Duodenal mucosa (tissue), 2 donors: ENCODE results near the gene CCDC154.

Experiments used
- H3K27ac ChIP-seq: one replicate; pipeline ENCODE4 v1.7.0; 2013; ENCODE audit warnings: low read depth, low read length
- H3K27me3 ChIP-seq, 2 donors: one replicate each; pipeline ENCODE4 v1.7.0; 2013; ENCODE audit warnings: low read length in 2 of 2, control low read depth in 1 of 2; ENCODE audit not compliant: insufficient read depth in 2 of 2, control insufficient read depth in 1 of 2
- H3K36me3 ChIP-seq, 2 donors: one replicate each; pipeline ENCODE4 v1.7.0; 2013; ENCODE audit warnings: low read length in 2 of 2, control low read depth in 1 of 2; ENCODE audit not compliant: insufficient read depth in 2 of 2, control insufficient read depth in 1 of 2
- H3K4me1 ChIP-seq, 2 donors: one replicate each; pipeline ENCODE4 v1.7.0; 2013; ENCODE audit warnings: low read length in 2 of 2, control low read depth in 1 of 2; ENCODE audit not compliant: insufficient read depth in 2 of 2, control insufficient read depth in 1 of 2
- H3K4me3 ChIP-seq, 2 donors: one replicate each; pipeline ENCODE4 v1.7.0; 2013; ENCODE audit warnings: low read length in 2 of 2, low read depth in 1 of 2
- H3K9ac ChIP-seq, 2 donors: one replicate each; pipeline ENCODE4 v1.7.0; 2013; ENCODE audit warnings: low read length in 2 of 2, low read depth in 1 of 2
- H3K9me3 ChIP-seq, 2 donors: one replicate each; pipeline ENCODE4 v1.7.0; 2013; ENCODE audit warnings: low read length in 2 of 2, control low read depth in 1 of 2; ENCODE audit not compliant: control insufficient read depth in 1 of 2

Gene CCDC154

GRCh38 chr16:1401758-1402154, 42.6 kb downstream of the CCDC154 start:
- no peak overlapping the region for H3K9ac ChIP-seq
- H3K36me3 ChIP-seq, result peaks cover 7 to 50% of the 10 kb centered on the region in 2 donors
- no peak overlapping the region for H3K4me3 ChIP-seq
- H3K4me1 ChIP-seq, result no peaks in the 10 kb centered on the region
- H3K9me3 ChIP-seq, result no peaks in the 10 kb centered on the region
- H3K27ac ChIP-seq, result no peak overlapping the region
- no peaks in the 10 kb centered on the region for H3K27me3 ChIP-seq

DNA sequence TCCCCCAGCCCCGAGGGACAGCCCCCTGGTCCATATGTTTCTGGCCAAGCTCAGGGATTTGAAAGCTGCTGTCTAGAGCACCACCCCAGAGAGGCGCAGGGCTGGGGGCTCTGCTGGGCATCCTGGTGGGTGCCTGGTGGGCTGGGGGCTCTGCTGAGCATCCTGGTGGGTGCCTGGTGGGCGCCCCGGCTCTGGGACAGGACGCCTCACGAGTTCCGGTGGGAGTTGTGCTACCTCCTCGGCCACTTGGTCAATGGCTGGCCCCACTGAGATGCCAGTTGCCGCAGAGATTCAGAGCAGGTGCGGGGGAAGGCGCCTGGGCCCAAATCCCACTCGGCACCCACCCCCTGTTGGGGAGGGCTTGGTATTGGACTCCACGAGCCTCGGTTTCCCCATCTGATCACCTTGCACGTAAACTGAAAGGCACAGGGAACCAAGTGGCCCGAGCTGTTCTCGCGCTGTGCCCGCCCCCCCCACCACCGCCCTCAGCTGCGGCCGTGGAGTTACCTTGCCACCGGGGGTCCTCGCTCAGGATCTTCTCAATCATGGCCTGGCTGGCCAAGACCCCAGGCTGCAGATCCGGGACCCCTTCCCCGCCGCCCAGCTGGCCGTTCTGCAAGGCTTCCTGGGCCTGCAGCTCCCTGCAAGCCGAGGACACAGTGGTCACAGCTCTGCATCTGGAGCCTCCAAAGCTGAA, 43.1 kb downstream of the CCDC154 start:
- Histone ChIP-seq H3K27me3 (no peaks in the 10 kb centered on the region), H3K9me3 (no peaks in the 10 kb centered on the region), H3K4me3 (no peak overlapping the region), H3K9ac (no peak overlapping the region), H3K27ac (no peak overlapping the region), H3K4me1 (no peaks in the 10 kb centered on the region), H3K36me3 (peaks cover 7 to 50% of the 10 kb centered on the region in 2 donors)

GRCh38 chr16:1398826-1399581, 45.4 kb downstream of the CCDC154 start:
- Histone ChIP-seq H3K4me1 (no peaks in the 10 kb centered on the region), H3K9ac (no peak overlapping the region), H3K4me3 (no peak overlapping the region), H3K9me3 (no peaks in the 10 kb centered on the region), H3K36me3 (peaks cover 11 to 57% of the 10 kb centered on the region in 2 donors), H3K27ac (no peak overlapping the region), H3K27me3 (no peaks in the 10 kb centered on the region)

DNA sequence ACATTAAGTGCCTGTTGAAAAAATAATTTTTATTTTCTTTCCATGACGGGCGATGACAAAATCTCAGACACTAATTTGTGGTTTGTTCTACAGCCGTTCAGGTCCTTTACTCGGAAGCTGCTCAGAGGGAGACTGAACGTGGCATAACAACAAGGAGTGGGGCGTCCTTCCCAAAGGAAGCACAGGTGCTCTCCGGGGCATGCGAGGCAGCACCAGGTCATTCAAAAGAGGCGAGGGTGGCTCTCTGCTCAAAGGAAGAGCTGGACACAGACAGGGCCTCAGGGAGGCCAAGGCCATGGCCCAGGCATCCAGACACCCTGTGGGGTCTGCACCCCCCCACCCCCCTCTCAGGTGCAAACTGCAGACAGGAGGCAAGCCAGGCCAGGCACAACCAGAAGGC, 46.0 kb downstream of the CCDC154 start:
- no peak overlapping the region for H3K4me3 ChIP-seq
- H3K9ac ChIP-seq, result no peak overlapping the region
- H3K4me1 ChIP-seq, result no peaks in the 10 kb centered on the region
- H3K27ac ChIP-seq, result no peak overlapping the region
- no peaks in the 10 kb centered on the region for H3K9me3 ChIP-seq
- no peaks in the 10 kb centered on the region for H3K27me3 ChIP-seq
- H3K36me3 ChIP-seq, result peaks cover 10 to 60% of the 10 kb centered on the region in 2 donors

DNA sequence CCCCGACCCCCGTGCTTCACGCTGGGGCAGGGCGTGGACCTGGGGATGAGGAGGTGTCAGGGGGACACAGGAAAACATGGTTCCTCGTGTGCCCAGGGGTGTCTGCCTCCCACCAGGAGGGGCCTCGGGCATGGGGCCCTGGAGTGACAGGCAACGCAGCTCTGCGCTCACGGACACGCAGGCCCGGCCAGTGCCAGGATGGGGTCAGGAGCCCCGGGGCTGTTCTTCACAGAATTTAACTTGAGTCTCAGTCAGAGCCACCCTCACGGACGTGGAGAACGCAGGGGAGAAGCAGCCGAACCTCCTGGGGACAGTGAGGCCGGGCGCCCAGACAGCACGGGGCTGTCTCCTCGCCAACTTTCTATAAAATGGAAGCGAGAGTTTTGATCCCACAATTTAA, 46.6 kb downstream of the CCDC154 start:
- Histone ChIP-seq H3K9me3 (no peaks in the 10 kb centered on the region), H3K4me1 (no peaks in the 10 kb centered on the region), H3K9ac (no peak overlapping the region), H3K36me3 (peaks cover 11 to 61% of the 10 kb centered on the region in 2 donors), H3K27ac (no peak overlapping the region), H3K4me3 (no peak overlapping the region), H3K27me3 (no peaks in the 10 kb centered on the region)

GRCh38 chr16:1395444-1396031, 48.8 kb downstream of the CCDC154 start:
- no peak overlapping the region for H3K9ac ChIP-seq
- H3K4me1 ChIP-seq, result no peaks in the 10 kb centered on the region
- no peaks in the 10 kb centered on the region for H3K9me3 ChIP-seq
- no peak overlapping the region for H3K4me3 ChIP-seq
- H3K27me3 ChIP-seq, result no peaks in the 10 kb centered on the region
- peaks cover 11 to 54% of the 10 kb centered on the region in 2 donors for H3K36me3 ChIP-seq
- H3K27ac ChIP-seq, result no peak overlapping the region

DNA sequence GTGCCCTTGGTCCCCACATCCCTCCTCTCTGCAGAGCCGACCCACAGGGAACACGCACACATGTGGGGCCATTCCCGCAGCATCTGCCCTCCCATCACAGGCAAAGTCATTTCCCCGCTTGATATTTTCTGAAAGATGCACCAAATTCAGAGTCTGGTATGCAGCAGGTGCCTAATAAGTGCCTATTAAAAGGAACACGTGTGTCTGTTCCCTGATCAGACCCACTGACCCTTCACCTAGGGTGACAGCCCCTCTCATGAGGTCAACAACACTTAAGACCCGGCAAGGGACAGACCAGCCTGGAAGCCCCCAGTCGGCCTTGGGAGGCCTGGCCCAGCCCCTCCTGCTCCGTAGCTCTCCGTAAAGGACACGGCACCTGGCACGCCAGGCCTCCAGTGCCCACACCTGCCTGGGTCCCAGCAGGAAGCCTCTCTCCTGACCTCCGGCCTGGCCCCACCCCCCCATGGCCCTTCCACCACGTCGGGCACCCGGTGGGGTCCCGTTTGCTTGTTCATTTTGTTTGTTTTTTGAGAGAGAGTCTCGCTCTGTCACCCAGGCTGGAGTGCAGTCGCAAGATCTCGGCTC, 49.9 kb downstream of the CCDC154 start:
- Histone ChIP-seq H3K4me3 (no peak overlapping the region), H3K9me3 (no peaks in the 10 kb centered on the region), H3K9ac (no peak overlapping the region), H3K36me3 (peaks cover 15 to 60% of the 10 kb centered on the region in 2 donors), H3K27ac (no peak overlapping the region), H3K4me1 (no peaks in the 10 kb centered on the region), H3K27me3 (no peaks in the 10 kb centered on the region)

DNA sequence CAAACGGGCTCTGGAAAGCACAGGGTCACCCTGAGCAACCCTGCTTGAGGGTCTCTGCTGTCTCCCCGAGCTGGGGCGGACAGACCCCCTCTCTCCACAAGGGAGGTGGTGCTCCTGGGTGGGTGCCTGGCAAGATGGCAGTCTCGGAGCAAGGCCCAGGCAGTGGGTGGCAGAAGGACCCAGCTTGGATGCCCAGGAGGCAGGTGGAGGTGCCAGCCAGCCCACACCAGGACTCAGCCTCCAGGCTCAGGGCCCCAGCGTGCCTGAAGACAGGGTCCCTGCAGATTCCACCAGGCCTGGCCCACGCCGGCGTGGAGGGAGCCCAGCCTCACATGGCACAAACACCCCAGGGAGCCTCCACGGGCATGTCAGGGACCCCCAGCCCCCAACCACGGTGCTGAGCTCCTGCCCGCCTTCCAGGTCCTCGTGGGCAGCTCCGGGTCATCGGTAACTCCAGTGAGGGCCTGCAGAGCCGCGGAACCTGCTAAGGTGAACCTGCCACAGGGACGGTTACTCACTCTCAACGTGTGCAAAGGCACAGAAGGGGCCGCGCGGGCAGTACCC, 50.7 kb downstream of the CCDC154 start:
- H3K36me3 ChIP-seq, result peaks cover 17 to 57% of the 10 kb centered on the region in 2 donors
- H3K27ac ChIP-seq, result no peak overlapping the region
- no peak overlapping the region for H3K4me3 ChIP-seq

GRCh38 chr16:1392826-1393225, 51.5 kb downstream of the CCDC154 start:
- Histone ChIP-seq H3K4me3 (no peak overlapping the region), H3K9me3 (no peaks in the 10 kb centered on the region), H3K27me3 (no peaks in the 10 kb centered on the region), H3K36me3 (peaks cover 17 to 59% of the 10 kb centered on the region in 2 donors), H3K9ac (no peak overlapping the region), H3K4me1 (no peaks in the 10 kb centered on the region), H3K27ac (no peak overlapping the region)

More for the DNA sequence above, 50.7 kb downstream of the CCDC154 start:
- no peaks in the 10 kb centered on the region for H3K4me1 ChIP-seq
- no peaks in the 10 kb centered on the region for H3K27me3 ChIP-seq
- no peaks in the 10 kb centered on the region for H3K9me3 ChIP-seq
- no peak overlapping the region for H3K9ac ChIP-seq
